ENCODE measurements around the gene SIPA1L3.

The SIPA1L3 gene

GRCh38 chr19:38148337-38148736 lies 241.3 kb downstream of the SIPA1L3 start:
- H3K4me3 ChIP-seq (replicated peaks in 1 of 2; ENCODE audit: low read depth in 2 of 2, low read length in 2 of 2): no peak overlapping the region
- no peak for DNase-seq (ENCODE audit: low read depth in 2 of 2)
- no peak for TF ChIP-seq CTCF (IDR thresholded peaks at IDR 0.05; ENCODE audit: low read depth, low read length)

GRCh38 chr19:38149661-38150061 lies 242.7 kb downstream of the SIPA1L3 start:
- TF ChIP-seq CTCF (IDR thresholded peaks at IDR 0.05; ENCODE audit: low read depth, low read length): no peak
- H3K4me3 ChIP-seq (replicated peaks in 1 of 2; ENCODE audit: low read depth in 2 of 2, low read length in 2 of 2): no peak overlapping the region
- DNase-seq (ENCODE audit: low read depth in 2 of 2): peak in 1 of 2 donors; percentile 12

GRCh38 chr19:38151242-38151641 lies 244.2 kb downstream of the SIPA1L3 start:
- no peak for TF ChIP-seq CTCF (IDR thresholded peaks at IDR 0.05; ENCODE audit: low read depth, low read length)
- no peak overlapping the region for H3K4me3 ChIP-seq (replicated peaks in 1 of 2; ENCODE audit: low read depth in 2 of 2, low read length in 2 of 2)
- no peak for DNase-seq (ENCODE audit: low read depth in 2 of 2)

- peak; percentile 13 to 17 for DNase-seq (ENCODE audit: low read depth in 2 of 2)
- TF ChIP-seq CTCF (IDR thresholded peaks at IDR 0.05; ENCODE audit: low read depth, low read length): no peak
- no peak overlapping the region for H3K4me3 ChIP-seq (replicated peaks in 1 of 2; ENCODE audit: low read depth in 2 of 2, low read length in 2 of 2)
Measured at GRCh38 chr19:38152461-38153379, 245.7 kb downstream of the SIPA1L3 start.

GRCh38 chr19:38155453-38155852 lies 248.4 kb downstream of the SIPA1L3 start:
- DNase-seq (ENCODE audit: low read depth in 2 of 2): peak; percentile 17 to 41
- no peak overlapping the region for H3K4me3 ChIP-seq (replicated peaks in 1 of 2; ENCODE audit: low read depth in 2 of 2, low read length in 2 of 2)
- TF ChIP-seq CTCF (IDR thresholded peaks at IDR 0.05; ENCODE audit: low read depth, low read length): no peak

- no peak for TF ChIP-seq CTCF (IDR thresholded peaks at IDR 0.05; ENCODE audit: low read depth, low read length)
- DNase-seq (ENCODE audit: low read depth in 2 of 2): no peak
- no peak overlapping the region for H3K4me3 ChIP-seq (replicated peaks in 1 of 2; ENCODE audit: low read depth in 2 of 2, low read length in 2 of 2)
Measured at GRCh38 chr19:38158730-38159129, 251.7 kb downstream of the SIPA1L3 start.

All from cardiac fibroblast (primary cell).